HL-60 (cell line): ENCODE measurements around the gene TOMM20.

ENCODE experiments used
- DNase-seq, 2 experiments: peaks; one replicate each; pipeline ENCODE4 v3.0.0-alpha.2; 2010 to 2020; ENCODE audit warnings: low read depth in 1 of 2, low spot score in 1 of 2
- H3K27ac ChIP-seq: fragments of 250-450 bp; sonication (Bioruptor Pico); replicated peaks from 2 replicates; pipeline ENCODE4 v1.5.1; 2020; ENCODE audit warnings: mild to moderate bottlenecking, moderate library complexity
- H3K27me3 ChIP-seq: fragments of 250-450 bp; sonication (Bioruptor Pico); 2 replicates; pipeline ENCODE4 v1.5.1; 2021; ENCODE audit warnings: mild to moderate bottlenecking, moderate library complexity; ENCODE audit not compliant: insufficient read depth, poor library complexity, severe bottlenecking
- H3K4me3 ChIP-seq: replicated peaks from 2 replicates; pipeline ENCODE4 v1.5.1; 2011; ENCODE audit warnings: mild to moderate bottlenecking, control low read depth, low read length; ENCODE audit not compliant: insufficient read depth
- GABPA ChIP-seq: IDR thresholded peaks from 2 replicates; pipeline ENCODE4 v1.6.1; 2012; ENCODE audit warnings: low read depth
- POLR2AphosphoS5 ChIP-seq: IDR thresholded peaks from 2 replicates; pipeline ENCODE4 v1.6.1; 2012; ENCODE audit warnings: low read depth
- REST ChIP-seq: IDR thresholded peaks from 2 replicates; pipeline ENCODE4 v1.6.1; 2012; ENCODE audit warnings: low read depth; ENCODE audit not compliant: insufficient replicate concordance
- SPI1 ChIP-seq: IDR thresholded peaks from 2 replicates; pipeline ENCODE4 v1.6.1; 2012; ENCODE audit warnings: low read depth, mild to moderate bottlenecking, borderline replicate concordance
- TF ChIP-seq, protein P1 (sequence below): IDR thresholded peaks from one replicate; pipeline ENCODE4 v1.5.1; 2011; ENCODE audit warnings: low read length, control low read depth, inconsistent platforms; ENCODE audit not compliant: insufficient read depth

TOMM20 gene

GRCh38 chr1:235168375-235168774 is 39.7 kb upstream of the TOMM20 start:
- no peak overlapping the region for H3K27ac ChIP-seq
- no peaks in the 10 kb centered on the region for H3K27me3 ChIP-seq
- no peak overlapping the region for H3K4me3 ChIP-seq
- TF ChIP-seq SPI1, result no peak
- TF ChIP-seq POLR2AphosphoS5, result no peak
- TF ChIP-seq REST, result no peak
- no peak for TF ChIP-seq GABPA
- TF ChIP-seq, protein P1, sequence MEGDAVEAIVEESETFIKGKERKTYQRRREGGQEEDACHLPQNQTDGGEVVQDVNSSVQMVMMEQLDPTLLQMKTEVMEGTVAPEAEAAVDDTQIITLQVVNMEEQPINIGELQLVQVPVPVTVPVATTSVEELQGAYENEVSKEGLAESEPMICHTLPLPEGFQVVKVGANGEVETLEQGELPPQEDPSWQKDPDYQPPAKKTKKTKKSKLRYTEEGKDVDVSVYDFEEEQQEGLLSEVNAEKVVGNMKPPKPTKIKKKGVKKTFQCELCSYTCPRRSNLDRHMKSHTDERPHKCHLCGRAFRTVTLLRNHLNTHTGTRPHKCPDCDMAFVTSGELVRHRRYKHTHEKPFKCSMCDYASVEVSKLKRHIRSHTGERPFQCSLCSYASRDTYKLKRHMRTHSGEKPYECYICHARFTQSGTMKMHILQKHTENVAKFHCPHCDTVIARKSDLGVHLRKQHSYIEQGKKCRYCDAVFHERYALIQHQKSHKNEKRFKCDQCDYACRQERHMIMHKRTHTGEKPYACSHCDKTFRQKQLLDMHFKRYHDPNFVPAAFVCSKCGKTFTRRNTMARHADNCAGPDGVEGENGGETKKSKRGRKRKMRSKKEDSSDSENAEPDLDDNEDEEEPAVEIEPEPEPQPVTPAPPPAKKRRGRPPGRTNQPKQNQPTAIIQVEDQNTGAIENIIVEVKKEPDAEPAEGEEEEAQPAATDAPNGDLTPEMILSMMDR, result no peak
- DNase-seq, result no peak

GRCh38 chr1:235161685-235162327 is 33.2 kb upstream of the TOMM20 start:
- Histone ChIP-seq H3K27ac (peak overlapping the region; percentile 82), H3K4me3 (peak overlapping the region; percentile 63), H3K27me3 (no peaks in the 10 kb centered on the region)
- TF ChIP-seq REST (no peak), POLR2AphosphoS5 (no peak), GABPA (no peak), SPI1 (no peak)
- TF ChIP-seq, protein P1, result no peak
- DNase-seq, result no peak

- H3K27ac ChIP-seq, result peak within 1 kb of the TSS; percentile 82
- peak; percentile 93 to 94 for DNase-seq
- TF ChIP-seq GABPA (peak; percentile 77), SPI1 (peak; percentile 98), REST (peak; percentile 64), POLR2AphosphoS5 (peak; percentile 93)
- TF ChIP-seq, protein P1, result no peak
- H3K27me3 ChIP-seq, result no peaks in the 10 kb centered on the region
- peak within 1 kb of the TSS; percentile 63 for H3K4me3 ChIP-seq
Observed at GRCh38 chr1:235160957-235161684, 32.5 kb upstream of the TOMM20 start, which contains the start of gene RBM34. TSS of gene RBM34 (minus strand) at chr1:235161250. CDS start at chr1:235161226, 24 bp downstream.
